Measurements from ENCODE around the gene AFTPH.

AFTPH gene

GRCh38 chr2:64523666-64524603 lies at the start of gene AFTPH:
Gene AFTPH (plus strand): TSS chr2:64524328. CDS start chr2:64551475, 27,147 bp downstream.
- peak; percentile 100 for DNase-seq

GRCh38 chr2:64474636-64475035 lies 49.5 kb upstream of the AFTPH start:
- no peak for DNase-seq

GRCh38 chr2:64477037-64477436 lies 47.1 kb upstream of the AFTPH start:
- no peak for DNase-seq

- DNase-seq: no peak
Observed at GRCh38 chr2:64477979-64478378, 46.1 kb upstream of the AFTPH start.

GRCh38 chr2:64478502-64479230 lies 45.5 kb upstream of the AFTPH start:
- no peak for DNase-seq

- DNase-seq: no peak
Observed at GRCh38 chr2:64479259-64480117, 44.6 kb upstream of the AFTPH start.

- DNase-seq: no peak
Observed at GRCh38 chr2:64481665-64482064, 42.5 kb upstream of the AFTPH start.

GRCh38 chr2:64482243-64482642 lies 41.9 kb upstream of the AFTPH start:
- no peak for DNase-seq

GRCh38 chr2:64482765-64483504 lies 41.2 kb upstream of the AFTPH start:
- DNase-seq: peak; percentile 18 to 45

- DNase-seq: no peak
Observed at GRCh38 chr2:64485331-64485730, 38.8 kb upstream of the AFTPH start.

GRCh38 chr2:64485961-64486360 lies 38.2 kb upstream of the AFTPH start:
- DNase-seq: peak; percentile 77 to 78

GRCh38 chr2:64487256-64488049 lies 36.7 kb upstream of the AFTPH start:
- no peak for DNase-seq

- peak; percentile 61 to 73 for DNase-seq
Observed at GRCh38 chr2:64488050-64488974, 35.8 kb upstream of the AFTPH start.

GRCh38 chr2:64489081-64489751 lies 34.9 kb upstream of the AFTPH start:
- no peak for DNase-seq

GRCh38 chr2:64491426-64491825 lies 32.7 kb upstream of the AFTPH start:
- DNase-seq: no peak

GRCh38 chr2:64492272-64492671 lies 31.9 kb upstream of the AFTPH start:
- DNase-seq: no peak

GRCh38 chr2:64492821-64493220 lies 31.3 kb upstream of the AFTPH start:
- DNase-seq: no peak

GRCh38 chr2:64493788-64494187 lies 30.3 kb upstream of the AFTPH start:
- no peak for DNase-seq

- no peak for DNase-seq
Observed at GRCh38 chr2:64498438-64498837, 25.7 kb upstream of the AFTPH start.

GRCh38 chr2:64500549-64500948 lies 23.6 kb upstream of the AFTPH start:
- DNase-seq: no peak

Data from NCI-H187 (cell line).